GM21528 (cell line): Measurements from ENCODE around the gene EGLN3.
"Not testable (repeated sequence)": the region's sequence is repeated elsewhere in the genome, so short reads cannot be mapped to it uniquely, and the experiment has no call there.

ENCODE experiments used
- ATAC-seq: cut with Tn5 transposase; IDR thresholded peaks from one replicate; pipeline ENCODE4 v1.9.1; 2021; ENCODE audit warnings: mild to moderate bottlenecking, moderate library complexity; ENCODE audit not compliant: unreplicated experiment, low FRiP score

The EGLN3 gene

GRCh38 chr14:33963892-33964291, 13.0 kb upstream of the EGLN3 start:
- ATAC-seq = no peak

DNA sequence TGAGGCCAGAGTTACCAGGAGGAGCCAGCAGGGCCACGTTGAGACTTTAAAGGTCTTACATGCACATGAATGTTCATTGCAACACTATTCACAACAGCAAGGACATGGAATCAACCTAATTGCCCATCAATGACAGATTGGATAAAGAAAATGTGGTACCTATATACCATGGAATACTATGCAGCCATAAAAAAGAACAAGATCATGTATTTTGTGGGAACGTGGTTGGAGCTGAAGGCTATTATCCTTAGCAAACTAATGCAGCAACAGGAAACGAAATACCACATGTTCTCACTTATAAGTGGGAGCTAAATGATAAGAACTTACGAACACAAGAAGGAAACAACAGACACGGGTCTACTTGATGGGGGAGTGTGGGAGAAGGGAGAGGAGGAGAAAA, 11.6 kb upstream of the EGLN3 start:
- ATAC-seq = not testable (repeated sequence)

DNA sequence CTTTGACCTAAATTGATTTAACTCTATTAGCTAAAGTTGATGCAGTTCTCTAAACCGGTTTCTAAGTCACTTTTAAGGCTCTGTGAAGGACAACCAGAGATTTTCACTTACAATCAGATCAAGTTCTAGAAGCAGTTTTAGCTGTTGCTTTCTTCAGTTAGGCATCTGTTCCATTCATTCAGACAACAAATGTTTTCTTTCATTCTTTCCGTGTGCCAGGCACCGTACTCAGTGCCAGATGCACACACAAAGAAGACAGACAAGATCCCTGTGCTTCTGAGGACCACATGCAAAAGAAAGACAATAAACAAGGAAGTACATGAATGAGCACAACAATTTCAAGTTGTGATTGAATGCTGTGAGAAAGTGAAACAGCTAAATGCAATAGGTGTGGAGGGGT, 11.1 kb upstream of the EGLN3 start:
- ATAC-seq = no peak

DNA sequence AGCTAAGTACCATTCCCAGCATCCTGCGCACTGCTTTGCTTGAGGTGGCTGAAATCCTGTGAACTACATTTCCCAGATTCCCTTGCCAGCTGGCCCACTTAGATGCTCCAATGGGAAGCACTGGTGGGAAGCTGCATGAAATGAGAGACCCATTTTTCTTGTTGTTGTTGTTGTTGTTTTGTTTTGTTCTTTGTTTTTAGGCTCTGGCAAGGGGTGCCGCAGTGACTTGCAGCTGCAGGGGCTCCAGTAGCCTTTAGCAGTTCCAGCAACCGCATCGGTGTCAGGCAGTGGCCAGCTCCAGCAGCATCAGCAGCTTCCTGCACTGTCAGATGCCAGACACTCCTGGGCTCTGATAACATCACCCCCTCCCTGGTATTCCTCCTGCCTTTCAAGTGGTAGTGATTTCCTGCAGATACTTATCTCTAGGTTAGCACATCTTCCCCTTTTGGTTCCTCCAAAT, 8.8 kb upstream of the EGLN3 start:
- no peak for ATAC-seq

DNA sequence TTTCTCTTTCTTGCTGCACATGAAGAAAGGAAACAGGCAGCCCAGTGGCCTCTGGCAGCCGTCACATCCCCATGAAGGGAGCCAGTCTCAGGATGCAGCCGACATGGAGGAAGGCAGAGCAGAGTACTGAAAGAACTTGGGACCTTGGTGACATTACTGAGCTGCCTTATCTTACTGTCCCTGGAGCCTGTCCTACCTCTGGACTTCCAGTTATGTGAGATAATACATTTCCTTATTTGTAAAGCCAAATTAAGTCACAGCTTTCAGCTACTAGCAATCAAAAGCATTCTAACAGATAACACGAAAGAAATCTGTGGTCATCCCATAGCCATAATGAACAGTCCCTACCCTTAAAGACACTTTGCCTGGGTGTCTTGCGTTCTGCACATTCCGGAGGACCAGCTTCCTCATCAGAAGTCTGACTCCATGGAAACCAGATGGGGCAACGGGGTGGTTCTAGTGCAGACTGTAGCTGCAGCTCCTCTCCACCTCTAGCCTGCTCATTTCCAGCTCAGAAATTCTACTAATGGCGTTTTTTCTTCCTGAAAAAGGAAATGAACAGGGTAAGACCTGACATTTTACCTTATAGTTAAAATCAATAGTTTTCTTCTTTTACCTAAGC, 7.8 kb upstream of the EGLN3 start:
- ATAC-seq = no peak

DNA sequence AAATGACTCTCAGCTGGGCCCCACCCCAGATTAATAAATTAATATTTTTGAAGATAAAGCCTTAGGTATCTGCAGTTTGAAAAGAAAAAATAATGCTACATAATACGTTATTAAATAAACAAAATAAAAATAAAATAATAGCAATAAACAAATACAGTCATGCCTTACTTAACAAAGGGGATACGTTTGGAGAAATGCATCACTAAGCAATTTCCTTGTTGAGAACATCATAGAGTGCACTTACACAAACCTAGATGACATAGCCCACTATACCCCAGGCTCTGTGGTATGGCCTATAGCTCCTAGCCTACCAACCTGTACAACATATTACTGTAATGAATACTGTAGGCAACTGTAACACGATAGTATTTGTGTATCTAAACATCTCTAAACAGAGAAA, 7.1 kb upstream of the EGLN3 start:
- ATAC-seq = no peak

DNA sequence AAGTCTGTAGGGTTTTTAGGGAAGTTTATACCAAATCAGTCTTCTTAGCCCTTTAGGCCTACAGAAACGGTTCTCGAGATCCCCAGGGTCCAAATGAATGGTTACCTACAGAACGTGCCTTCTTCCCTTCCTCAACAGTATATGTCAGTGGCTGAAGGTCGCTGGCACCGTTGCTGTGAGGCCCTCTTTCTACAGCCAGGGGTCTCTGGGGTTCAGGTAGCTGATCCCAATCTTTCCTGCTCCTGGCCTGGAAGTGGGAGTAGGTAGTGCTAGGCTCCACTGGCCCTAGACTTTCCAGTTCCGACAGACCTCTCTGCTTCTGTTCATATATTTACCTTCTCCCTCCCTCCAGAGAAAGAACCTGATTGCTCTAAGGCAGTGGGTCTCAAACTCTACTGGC, 6.4 kb upstream of the EGLN3 start:
- ATAC-seq = no peak

DNA sequence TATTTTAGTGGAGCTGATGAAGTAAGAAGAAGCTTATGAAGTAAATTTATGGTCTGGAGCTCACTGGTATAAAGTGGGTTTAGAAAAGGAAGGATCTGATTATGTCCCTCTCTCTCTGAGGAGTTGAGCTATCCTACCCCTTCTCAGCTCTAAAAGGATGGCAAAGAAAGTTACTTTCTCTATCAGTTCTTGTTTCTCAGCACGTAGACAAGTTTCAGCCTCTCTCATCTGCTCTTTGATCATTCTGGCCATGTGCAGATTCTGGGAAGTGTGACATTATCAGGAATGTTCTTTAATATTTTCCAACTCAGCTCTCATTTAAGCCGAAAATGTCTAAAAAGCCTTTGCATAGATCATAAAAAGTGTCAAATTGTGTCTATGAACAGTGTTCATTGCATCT, 5.8 kb upstream of the EGLN3 start:
- no peak for ATAC-seq

DNA sequence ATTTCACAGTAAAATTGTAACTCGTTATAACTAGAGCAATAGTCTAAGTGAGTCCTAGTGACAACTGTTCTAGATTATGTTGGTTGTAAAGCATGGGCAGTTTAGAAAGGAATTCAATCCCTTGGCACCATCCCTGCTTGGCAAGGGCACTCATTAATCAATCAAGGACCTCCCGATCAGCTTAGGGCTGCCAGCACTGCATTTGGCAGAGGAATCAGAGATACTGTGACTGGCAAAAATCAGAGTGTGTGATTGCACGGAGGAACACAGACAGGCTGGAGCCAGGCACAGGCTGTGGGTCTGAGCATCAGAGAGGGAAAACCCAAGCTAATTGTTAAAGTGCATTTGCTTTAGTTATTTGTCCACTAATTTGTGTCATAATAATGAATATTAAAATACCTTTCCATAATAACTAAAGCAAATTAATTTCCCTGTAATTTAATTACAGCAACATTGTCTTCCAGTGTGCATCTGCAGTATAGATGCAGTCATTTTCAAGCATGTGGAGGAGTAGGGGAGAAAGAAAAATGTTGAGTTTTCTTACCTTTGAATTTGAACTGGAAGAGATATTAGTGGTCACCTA, 3.2 kb upstream of the EGLN3 start:
- ATAC-seq = no peak

DNA sequence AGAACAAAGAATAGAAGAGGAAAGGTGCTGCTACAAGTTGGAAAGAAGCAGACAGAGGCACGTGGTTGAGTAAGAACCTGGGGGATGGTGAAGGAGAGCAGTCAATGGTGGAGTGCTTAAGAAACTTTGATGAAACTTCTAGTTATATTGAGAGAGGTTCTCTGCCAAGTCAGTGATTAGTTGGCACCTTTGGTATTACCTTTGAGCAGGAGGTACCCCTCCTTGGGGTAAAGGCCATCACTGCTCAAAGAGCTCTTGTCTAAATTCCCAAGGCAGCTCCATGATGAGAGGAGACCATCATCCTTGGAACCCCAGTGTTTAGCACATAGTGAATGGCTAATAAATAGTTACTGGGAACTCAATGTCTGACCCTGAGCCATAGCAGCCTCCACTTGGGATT, 1.7 kb upstream of the EGLN3 start:
- no peak for ATAC-seq

DNA sequence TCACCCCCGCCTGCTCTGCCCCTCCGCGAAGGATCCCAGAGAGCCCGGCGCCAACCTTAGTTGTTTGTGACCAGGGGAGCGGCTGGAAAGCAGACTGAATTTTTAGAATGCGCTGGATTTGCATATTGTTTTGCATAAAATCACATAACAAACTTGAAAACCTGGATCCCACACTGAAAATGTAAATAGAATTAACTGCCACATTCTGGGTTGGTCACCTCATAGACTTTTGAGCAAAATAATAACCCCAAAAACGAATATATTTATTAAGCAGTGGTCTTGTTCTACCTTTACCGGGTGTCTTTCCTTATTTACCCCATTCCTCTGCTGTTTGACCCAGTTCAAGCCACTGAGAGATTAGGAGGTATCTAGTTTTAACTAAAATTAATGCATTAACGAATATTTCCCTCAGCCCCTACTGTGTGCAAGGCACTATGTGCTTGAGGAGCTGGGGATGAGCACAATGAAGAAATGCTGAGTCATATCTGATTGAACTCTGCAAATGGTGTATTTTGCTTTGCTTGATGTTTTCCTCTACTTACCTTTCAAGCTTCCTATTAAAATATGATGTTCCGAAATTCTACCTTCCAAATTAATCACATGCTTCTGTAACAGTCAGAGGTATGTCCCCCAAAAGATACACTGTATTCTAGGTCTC, 438 bp upstream of the EGLN3 start:
- ATAC-seq = no peak

- no peak for ATAC-seq
These were observed 1.4 kb downstream of the EGLN3 start for GRCh38 chr14:33949411-33949893.

DNA sequence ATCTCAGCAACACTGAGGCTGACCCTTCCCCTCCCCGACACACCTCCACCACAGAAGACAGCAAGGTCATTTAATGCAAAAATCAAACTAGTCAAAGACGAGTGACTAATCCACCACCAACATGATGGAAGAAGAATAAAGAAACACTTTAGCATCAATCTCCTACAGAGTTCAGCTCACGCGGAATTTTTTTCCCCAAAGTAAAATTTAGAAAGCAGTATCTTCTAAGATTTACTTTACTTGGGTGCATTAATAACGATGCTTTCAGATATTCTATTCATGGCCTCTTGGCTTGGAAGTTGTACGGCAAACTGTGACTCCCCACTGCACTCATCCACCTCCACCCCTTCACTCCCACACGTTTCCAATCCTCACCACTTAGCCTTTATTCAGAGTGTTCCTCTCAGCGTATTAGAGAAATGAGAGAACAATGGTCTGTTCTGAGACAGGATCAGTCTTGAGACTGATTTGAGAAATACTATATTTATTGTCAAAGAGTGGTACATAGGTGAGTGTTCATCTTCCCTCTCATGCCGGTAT, 1.9 kb downstream of the EGLN3 start:
- ATAC-seq = no peak

DNA sequence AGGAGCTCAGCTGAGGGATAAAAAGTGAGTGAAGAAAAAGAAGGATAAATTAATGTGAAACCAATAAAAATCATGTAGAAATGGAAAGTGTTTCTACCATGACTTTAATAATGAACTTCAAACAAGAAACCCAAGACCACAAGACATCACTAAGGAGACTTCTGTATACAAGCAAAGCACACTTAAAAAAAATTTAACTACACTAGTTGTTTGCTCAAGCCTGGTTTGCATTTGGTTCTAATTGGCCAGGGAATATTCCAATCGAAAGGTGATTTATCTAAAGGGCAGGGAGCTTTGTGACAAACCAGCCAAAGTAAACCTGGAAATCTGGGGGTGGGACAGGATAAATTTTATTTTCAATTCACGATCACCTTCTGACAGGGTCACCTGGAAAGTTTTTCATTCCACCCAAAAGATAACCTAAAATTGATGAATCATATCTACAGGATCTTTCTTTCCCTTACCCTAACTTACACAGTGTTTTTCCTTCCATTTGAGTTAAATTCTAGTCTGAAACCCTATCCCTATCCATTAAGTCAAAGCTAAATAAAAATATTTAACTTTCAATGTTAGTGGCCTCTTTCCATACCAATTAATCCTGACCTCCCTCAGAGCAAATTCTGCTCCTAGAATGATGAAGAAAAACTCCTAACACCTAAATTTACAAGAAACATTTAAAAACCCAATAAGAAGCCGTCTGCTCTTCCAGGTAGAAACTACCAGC, 2.6 kb downstream of the EGLN3 start:
- ATAC-seq = no peak

DNA sequence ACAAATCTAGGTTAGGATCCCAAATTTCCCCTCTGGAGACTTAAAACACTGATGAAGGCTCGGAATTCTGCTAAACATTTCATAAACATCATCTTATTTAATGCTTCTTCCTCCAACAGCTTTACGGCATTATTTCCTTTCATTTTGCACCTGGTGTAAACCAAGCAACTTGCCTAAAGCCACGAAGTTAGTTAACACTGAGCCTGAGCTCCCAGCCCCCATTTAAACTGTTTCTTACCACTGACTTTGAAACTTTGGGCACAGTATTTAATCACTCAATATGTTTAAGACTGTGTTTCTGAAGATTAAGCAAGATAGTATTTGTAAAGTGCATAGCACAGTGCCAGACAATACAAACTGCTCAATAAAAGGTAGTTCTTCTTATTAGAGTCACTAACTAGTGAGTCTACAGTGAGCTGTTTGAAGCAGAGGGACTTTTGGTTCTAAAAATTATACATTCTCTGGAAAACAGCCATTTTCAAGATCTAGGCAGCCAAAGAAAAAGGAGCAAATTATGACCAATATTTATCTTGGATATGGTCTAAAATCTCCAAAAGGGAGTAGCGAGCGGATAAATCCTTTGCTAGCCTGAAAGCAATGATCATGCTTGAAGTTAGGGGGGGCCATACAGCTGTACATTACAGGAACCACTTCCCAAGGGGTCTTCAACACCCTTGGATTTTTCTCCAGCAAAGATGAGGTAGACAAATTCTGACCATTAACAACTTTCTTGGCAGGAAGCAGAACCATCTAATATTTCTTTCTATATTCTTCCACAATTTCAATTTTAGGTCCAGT, 4.0 kb downstream of the EGLN3 start:
- ATAC-seq = no peak

GRCh38 chr14:33945210-33946088, 5.4 kb downstream of the EGLN3 start:
- ATAC-seq = no peak

DNA sequence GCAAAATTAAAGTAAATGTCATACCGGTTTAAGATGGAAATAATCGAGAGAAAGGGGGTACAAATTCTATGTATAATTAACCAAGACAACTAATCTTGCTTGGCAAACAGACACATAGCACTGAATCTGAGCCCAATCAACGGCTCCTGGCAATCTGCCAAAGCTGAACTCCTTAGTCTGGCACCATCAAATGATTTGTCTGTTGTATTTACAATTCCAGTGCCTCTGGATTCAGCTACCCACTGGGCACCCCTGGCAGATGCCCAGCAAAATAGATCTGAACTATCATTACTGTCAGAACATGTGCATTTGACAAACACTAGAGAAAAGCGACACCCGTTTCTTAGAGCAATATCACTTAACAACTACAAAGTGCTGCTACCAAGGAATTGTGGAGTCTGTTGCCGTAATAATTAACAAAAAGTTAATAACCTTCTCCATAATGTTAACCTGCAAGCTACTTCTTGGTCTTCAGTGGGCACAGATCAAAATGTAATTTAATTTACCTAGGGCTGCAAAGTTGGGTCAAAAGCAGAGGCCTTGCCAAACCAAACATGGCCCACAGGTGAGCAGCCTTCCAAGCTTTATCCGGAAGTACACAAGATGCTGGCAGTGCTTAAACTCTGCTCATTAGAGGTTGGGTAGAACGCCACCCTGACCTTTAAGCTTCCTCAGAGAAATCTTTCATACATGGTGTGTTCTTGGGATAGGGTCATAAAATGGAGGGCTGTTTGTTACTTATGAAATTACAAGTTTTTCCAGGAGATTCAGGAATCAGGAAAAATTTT, 7.6 kb downstream of the EGLN3 start:
- ATAC-seq = no peak

DNA sequence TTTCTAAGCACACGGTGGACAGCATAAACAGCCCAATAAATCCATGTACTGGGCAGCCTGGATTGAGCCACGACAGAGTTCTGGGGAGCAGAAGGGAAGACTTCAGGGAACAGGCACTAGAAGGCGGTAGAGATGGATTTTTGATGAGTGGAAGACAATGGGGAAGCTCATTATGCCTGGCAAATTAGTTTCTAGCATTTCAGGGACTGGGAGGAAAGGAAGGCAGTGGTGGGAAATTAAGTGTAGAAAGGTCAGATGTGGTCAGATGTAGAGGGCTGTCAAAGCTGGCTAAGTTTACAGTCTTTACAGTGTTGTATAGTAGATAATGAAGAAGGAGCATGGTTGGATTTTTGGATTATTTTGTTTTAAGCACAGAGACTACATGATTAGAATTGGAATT, 9.2 kb downstream of the EGLN3 start:
- ATAC-seq = no peak
